Measurements from ENCODE around the gene TTC13.

Gene TTC13

GRCh38 chr1:230907472-230908205 lies 71.0 kb downstream of the TTC13 start:
- H3K4me3 ChIP-seq (ENCODE audit: low read depth, low read length), result no peak overlapping the region
- no peak for TF ChIP-seq CTCF (IDR thresholded peaks at IDR 0.05; ENCODE audit: low read depth, low read length)

- no peak for TF ChIP-seq CTCF (IDR thresholded peaks at IDR 0.05; ENCODE audit: low read depth, low read length)
- no peak overlapping the region for H3K4me3 ChIP-seq (ENCODE audit: low read depth, low read length)
These were observed 72.4 kb downstream of the TTC13 start for GRCh38 chr1:230906226-230906625.

- no peak overlapping the region for H3K4me3 ChIP-seq (ENCODE audit: low read depth, low read length)
- TF ChIP-seq CTCF (IDR thresholded peaks at IDR 0.05; ENCODE audit: low read depth, low read length), result no peak
These were observed 72.9 kb downstream of the TTC13 start for GRCh38 chr1:230905733-230906132.

GRCh38 chr1:230902349-230902923 lies 76.2 kb downstream of the TTC13 start:
- no peak for TF ChIP-seq CTCF (IDR thresholded peaks at IDR 0.05; ENCODE audit: low read depth, low read length)
- no peak overlapping the region for H3K4me3 ChIP-seq (ENCODE audit: low read depth, low read length)

- H3K4me3 ChIP-seq (ENCODE audit: low read depth, low read length), result no peak overlapping the region
- no peak for TF ChIP-seq CTCF (IDR thresholded peaks at IDR 0.05; ENCODE audit: low read depth, low read length)
These were observed 77.0 kb downstream of the TTC13 start for GRCh38 chr1:230901671-230902070.

- no peak for TF ChIP-seq CTCF (IDR thresholded peaks at IDR 0.05; ENCODE audit: low read depth, low read length)
- no peak overlapping the region for H3K4me3 ChIP-seq (ENCODE audit: low read depth, low read length)
These were observed 77.7 kb downstream of the TTC13 start for GRCh38 chr1:230900984-230901383.

- H3K4me3 ChIP-seq (ENCODE audit: low read depth, low read length), result no peak overlapping the region
- no peak for TF ChIP-seq CTCF (IDR thresholded peaks at IDR 0.05; ENCODE audit: low read depth, low read length)
These were observed 78.8 kb downstream of the TTC13 start for GRCh38 chr1:230899841-230900251.
